GDM1 (cell line): ENCODE data around the gene KRTAP10-2.
"Not testable (repeated sequence)": the region's sequence is repeated elsewhere in the genome, so short reads cannot be mapped to it uniquely, and the experiment has no call there.

Experiments
- DNase-seq: peaks from one replicate; lab custom pipeline; 2025; lab: John Stamatoyannopoulos, UW

The KRTAP10-2 gene

GRCh38 chr21:44583089-44583799 lies 31.9 kb upstream of the KRTAP10-2 start:
- DNase-seq = no peak

- DNase-seq = no peak
Observed at GRCh38 chr21:44582055-44582454, 30.8 kb upstream of the KRTAP10-2 start.

DNA sequence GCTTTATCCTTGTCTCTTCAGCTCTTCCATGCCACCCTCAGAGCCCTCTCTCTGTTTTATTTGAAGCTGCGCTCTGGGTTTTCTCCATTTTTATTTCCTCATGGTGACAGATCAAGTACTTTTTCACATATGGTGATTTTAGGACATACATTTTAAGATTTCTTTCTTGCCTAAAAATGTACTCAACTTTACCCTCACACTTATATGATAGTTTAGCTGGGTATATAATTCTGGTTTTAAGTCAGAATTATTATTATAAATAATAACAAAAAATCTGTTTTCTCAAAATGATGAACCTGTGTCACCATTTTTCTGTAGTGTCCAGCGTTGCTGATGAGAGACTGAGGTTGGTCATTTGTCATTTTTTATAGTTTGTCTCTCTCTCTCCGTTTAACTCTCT lies 29.9 kb upstream of the KRTAP10-2 start:
- no peak for DNase-seq

- not testable (repeated sequence) for DNase-seq
Observed at GRCh38 chr21:44580231-44580821, 29.0 kb upstream of the KRTAP10-2 start, which contains the start of gene KRTAP10-5. Gene KRTAP10-5, minus strand, starts transcription at chr21:44580604. Its CDS starts 26 bp downstream, at chr21:44580578.

GRCh38 chr21:44579833-44580144 lies 28.5 kb upstream of the KRTAP10-2 start:
- no peak for DNase-seq

GRCh38 chr21:44579056-44579832 lies 27.9 kb upstream of the KRTAP10-2 start:
- no peak for DNase-seq

DNA sequence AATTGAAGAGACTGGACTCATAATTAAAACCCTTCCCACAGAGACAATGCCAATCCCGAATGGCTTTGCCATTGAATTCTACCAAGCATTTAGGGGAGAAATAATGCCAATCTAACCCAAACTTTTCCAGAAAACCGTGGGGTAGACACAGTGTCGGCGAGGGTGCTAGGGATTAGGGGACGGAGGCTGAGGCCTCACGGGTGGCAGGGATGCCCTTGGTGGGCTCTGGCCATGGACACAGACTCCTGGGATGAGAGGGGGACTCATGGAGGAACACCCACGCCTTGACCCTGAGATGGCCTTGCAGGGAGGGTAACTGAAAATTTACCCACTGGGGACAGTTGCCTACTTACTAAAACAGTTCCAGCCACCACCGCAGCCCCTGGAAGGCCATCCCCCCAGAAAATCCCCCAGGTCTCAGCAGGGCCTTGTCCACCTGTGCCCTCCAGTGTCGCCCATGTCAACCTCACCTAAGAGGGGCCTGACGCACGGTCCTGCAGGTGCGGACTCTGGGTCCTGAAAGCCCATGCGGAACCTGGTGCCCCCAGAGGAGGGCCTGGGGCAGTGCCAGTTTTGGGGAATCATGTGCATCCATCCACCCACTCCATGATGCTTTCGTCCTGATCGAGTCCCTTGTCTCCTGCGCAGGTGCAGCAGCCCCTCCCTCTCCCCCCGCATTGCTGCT lies 27.2 kb upstream of the KRTAP10-2 start:
- DNase-seq = no peak

- no peak for DNase-seq
Observed at GRCh38 chr21:44576025-44576420, 24.7 kb upstream of the KRTAP10-2 start.

GRCh38 chr21:44575307-44576024 lies 24.2 kb upstream of the KRTAP10-2 start:
- no peak for DNase-seq

DNA sequence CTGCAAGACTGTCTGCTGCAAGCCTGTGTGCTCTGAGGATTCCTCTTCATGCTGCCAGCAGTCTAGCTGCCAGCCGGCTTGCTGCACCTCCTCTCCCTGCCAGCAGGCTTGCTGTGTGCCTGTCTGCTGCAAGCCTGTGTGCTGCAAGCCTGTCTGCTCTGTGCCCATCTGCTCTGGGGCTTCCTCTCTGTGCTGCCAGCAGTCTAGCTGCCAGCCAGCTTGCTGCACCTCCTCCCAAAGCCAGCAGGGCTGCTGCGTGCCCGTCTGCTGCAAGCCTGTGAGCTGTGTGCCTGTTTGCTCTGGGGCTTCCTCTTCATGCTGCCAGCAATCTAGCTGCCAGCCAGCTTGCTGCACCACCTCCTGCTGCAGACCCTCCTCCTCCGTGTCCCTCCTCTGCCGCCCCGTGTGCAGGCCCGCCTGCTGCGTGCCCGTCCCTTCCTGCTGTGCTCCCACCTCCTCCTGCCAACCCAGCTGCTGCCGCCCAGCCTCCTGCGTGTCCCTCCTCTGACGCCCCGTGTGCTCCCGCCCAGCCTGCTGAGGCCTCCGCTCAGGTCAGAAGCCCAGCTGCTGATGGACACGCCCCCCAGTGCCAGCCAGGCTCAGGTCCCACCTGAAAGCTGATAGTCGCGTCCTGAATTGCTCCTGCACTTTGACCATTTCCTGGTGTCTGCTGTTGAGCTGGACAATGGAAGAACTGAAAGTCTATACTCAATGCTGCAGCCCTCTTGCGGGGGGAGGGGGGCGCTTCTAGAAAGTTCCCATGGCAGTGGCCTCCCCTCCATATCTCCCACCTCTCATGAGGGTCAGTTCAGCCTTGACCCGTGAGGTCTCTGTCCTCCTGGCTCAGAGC lies 23.4 kb upstream of the KRTAP10-2 start:
- no peak for DNase-seq

GRCh38 chr21:44573630-44574456 lies 22.5 kb upstream of the KRTAP10-2 start, which contains the start of gene KRTAP10-4:
Gene KRTAP10-4, plus strand, starts transcription at chr21:44573729. Its CDS starts 30 bp downstream, at chr21:44573759.
- DNase-seq = not testable (repeated sequence)

GRCh38 chr21:44572959-44573583 lies 21.8 kb upstream of the KRTAP10-2 start:
- DNase-seq = no peak

DNA sequence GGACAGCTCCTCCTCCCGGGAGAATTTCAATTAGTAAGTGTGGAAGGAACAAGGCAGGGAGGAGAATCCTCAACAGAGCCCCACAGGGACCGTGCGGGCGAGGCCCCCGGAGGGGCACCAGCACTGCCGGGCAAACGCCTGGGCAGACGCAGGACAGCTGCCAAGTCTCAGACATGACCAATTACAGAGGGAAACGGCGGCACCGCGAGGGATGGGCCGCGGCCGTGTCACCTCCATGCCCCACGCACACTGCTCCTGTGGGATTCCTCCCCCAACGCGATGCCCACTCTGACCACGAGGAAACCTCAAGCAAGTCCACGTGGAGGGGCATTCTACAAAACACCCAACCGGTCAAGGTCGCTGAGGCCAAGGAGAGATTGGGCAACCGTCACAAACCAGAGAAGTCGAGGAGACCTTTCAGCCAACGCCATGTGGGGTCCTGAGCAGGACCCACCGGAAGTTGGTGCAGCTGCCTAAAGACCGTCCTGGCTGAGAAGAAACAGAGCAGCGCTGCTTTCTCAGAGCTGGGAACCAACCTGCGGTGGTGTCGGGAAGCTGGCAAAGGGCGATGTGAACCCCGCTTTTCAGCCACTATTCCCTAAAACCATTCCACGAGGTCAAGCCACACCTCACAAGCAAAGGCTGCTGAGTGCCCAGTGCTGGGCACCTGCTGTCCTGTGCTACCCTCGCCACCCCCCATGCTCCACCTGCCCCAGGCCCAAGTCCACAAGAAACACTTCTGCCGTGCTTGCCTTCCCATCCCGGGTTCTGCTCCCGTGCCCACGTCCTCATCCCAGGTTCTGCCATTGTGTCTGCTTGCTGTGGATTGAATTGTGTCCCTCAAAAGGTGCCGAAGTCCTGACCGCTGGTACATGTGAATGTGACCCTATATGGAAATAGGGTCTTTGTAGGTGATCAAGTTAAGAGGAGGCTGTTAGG lies 20.8 kb upstream of the KRTAP10-2 start:
- no peak for DNase-seq

- no peak for DNase-seq
Observed at GRCh38 chr21:44571296-44571695, 20.0 kb upstream of the KRTAP10-2 start.

DNA sequence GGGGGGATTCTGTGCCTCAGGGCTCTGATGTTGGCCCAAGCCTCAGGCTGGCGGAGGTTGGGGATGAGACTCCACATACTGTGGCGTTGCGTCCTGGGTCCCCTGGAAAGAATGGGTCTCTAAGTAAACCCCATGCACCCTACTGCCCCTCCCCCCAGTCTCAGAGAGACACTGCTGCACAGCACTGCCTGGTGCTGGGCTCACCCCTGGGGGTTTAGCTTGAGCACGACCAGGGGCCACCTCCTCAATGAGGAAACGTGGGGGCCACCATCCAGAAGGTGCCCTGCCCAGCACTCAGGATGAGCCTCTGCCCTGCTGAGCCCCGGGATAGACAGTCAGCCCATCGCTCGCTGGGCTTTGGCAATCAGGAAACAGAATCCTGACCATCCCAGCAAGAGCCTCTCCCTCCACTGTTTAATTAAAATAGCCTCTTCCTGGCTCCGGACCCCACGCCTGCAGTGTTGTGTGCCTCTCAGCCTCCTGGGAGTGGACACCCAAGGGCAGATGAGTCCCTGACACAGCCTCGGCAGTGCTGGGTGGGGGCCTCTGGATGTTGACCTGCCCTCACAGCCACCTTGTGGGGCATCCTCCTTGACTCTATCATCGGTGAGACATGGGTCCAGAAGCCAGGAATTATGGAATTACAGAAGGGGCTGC lies 18.7 kb upstream of the KRTAP10-2 start:
- DNase-seq = no peak

DNA sequence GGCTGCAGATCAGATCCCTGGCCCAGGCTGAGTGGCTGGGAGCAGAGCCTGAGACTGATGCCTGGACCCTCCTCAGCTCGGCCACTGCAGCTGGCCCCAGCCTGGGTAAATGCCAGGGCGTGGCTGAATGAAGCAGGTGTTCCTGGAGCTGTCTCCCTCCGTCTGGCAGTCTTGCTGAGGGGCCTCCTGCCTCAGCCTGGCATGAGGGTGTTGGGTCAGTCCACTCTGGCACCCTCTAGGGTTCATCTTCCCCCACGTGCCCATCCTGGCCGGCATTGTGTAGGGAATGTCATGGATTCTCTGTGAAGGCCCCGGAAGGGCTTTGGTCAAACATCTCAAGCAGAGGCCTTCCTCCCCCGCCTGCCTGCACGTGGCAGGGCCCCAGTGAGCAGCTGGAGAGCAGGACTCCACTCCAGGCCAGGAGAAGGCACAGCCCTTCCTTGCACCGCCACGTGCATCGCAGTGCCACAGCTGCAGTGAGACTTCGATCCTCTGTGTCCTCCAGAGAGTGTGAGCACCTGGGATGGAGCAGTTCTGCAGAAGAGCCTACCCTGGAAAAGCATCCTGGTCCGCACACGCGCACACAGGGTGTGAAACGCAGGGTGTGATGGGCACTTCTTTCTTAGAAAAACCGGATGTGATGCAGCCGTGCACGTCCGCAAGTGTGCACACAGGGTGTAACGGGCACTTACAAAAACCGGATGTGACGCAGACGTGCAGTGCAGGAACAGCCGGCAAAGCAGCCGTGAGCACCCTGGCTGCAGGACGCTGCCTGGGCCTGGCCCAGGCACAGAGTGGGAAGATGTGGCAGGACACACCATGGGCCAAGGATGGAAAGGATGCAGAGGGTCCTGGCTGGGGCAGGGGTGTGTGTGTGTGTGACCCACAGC lies 17.6 kb upstream of the KRTAP10-2 start:
- DNase-seq = no peak

- no peak for DNase-seq
Observed at GRCh38 chr21:44568261-44568660, 17.0 kb upstream of the KRTAP10-2 start.
